Activated CD8-positive, alpha-beta memory T cell treated with anti-CD3 and anti-CD28 coated beads, Interleukin-2, amount 50 U/mL, for 48 hours (primary cell): ENCODE results near the gene EPHB4.

Experiments used
- DNase-seq: peaks from one replicate; pipeline ENCODE4 v3.0.0-alpha.2; 2020

EPHB4 gene

DNA sequence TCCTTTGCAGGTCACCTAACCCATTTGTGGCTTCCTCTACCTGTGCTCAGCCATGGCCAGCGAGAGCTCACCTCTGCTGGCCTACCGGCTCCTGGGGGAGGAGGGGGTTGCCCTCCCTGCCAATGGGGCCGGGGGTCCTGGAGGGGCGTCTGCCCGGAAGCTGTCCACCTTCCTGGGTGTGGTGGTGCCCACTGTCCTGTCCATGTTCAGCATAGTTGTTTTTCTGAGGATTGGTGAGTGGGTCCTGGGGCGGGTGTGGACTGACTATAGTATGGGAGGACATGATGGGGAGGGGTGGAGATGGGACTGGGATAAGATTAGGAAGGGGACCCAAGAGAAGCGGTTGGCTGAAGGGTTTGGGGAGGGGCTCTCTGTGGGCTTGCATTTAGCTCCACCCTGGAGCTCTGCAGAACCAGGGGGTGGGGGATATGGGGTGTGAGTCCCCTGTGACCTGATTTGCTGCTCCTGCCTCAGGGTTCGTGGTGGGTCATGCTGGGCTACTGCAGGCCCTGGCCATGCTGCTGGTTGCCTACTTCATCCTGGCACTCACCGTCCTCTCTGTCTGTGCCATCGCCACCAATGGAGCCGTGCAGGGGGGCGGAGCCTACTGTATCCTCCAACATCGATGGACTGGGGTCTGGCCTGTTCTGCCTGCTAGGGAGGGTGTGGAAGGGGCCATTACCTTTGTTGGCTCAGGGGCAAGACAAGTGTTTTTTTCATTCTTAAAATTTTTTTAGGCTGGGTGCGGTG is 27.0 kb upstream of the EPHB4 start:
- no peak for DNase-seq

DNA sequence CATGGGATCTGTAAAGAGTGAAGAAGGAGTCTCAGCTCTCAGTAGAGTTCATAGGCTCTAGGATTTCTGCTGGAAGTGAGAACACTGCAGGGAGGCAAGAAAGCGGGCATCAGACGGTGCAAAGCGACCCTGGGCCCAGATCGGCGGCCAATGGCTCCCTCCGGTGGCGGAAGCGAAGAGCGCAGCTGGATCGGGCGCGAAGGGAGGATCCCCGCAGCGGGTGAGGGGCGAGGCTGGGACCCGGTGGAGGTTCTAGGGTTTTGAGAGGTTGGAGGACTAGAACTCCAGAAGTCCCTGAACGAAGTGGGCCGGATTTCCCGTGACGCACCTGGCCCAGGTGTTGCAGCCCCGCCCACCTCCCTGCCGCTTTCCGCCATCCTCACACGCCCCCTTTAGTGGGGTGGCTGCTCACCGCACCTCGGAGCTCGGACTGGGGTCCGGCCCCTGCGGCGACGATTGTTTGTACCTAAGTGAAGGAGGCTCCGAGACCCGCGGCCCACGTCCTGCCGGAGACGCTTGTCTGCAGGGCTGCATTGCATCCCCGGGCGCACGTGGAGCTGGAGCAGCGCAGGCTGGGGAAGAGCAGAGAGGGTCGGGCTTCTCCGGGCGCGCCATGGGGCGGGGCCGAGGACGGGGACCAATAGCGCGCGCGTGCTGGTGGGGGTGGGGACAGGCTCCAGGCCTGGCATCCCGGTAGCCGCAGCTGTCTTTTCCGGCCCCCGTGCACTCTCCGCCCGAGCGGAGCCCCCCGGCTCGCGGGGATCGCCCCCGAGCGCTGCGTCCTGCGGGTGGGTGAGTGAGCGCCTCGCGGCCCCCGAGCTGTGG is 24.9 kb upstream of the EPHB4 start, which contains the start of gene SLC12A9:
TSS of gene SLC12A9 (plus strand) at position 666 of the 825 bp plus-strand sequence. CDS start 1,485 bp downstream, outside the sequence.
- peak; percentile 92 for DNase-seq

DNA sequence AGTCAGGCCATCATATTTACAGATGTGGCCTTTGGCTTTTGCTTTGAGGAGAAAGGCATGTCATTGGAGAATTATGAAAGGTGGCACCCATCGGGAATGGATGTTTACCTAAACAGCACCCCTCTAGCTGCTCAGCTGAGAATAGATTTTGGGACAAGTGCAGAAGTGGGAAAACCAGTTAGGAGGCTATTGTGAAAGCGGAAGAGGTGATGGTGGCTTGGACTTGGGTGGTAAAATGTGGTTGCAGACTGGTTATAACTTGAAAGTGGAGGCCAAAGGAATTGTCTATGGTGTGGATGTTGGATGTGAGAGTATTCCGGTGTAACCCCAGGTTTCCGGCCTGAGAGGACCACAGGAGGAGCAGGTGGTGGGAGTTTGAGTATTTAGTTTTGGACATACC is 20.0 kb upstream of the EPHB4 start:
- no peak for DNase-seq

DNA sequence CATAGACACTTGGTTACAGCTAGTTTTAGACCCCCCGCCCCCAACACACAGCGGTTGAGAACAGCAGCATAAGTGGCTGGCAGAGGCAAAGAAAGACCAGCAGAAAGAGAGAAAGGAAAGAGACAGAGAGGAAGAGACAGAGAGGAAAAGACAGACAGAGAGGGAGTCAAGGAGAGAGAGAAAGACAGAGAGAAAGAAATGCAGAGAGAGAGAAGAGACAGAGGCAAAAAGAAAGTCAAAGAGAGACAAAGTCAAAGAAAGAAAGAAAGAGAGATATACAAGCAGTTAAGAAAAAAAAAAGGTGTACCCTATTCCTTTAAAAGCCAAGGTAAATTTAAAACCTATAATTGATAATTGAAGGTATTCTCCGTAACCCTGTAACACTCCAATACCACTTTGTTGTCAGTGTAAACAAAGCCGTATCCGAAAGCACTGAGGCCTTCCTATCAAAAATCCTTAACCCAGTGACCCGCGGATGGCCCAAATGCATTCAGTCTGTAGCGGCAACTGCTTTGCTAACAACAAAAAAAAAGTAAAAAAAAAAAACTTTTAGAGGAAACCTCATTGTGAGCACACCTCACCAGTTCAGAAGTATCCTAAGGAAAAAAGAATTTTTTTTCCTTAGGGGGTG is 13.3 kb upstream of the EPHB4 start:
- DNase-seq: no peak

DNA sequence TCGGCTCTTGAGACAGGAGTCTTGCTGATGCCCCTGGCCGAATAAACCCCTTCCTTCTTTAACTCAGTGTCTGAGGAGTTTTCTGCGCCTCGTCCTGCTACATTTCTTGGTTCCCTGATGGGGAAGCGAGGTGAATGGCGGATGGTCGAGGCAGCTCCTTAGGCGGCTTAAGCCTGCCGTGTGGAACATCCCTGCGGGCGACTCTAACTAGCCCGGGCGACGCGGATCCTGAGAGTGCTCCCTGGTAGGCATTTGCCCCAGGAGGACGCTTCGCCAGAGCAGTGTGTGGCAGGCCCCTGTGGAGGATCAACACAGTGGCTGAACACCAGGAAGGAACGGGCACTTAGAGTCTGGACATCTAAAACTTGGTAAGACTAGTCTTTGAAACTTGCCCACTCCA is 12.0 kb upstream of the EPHB4 start:
- DNase-seq: no peak

DNA sequence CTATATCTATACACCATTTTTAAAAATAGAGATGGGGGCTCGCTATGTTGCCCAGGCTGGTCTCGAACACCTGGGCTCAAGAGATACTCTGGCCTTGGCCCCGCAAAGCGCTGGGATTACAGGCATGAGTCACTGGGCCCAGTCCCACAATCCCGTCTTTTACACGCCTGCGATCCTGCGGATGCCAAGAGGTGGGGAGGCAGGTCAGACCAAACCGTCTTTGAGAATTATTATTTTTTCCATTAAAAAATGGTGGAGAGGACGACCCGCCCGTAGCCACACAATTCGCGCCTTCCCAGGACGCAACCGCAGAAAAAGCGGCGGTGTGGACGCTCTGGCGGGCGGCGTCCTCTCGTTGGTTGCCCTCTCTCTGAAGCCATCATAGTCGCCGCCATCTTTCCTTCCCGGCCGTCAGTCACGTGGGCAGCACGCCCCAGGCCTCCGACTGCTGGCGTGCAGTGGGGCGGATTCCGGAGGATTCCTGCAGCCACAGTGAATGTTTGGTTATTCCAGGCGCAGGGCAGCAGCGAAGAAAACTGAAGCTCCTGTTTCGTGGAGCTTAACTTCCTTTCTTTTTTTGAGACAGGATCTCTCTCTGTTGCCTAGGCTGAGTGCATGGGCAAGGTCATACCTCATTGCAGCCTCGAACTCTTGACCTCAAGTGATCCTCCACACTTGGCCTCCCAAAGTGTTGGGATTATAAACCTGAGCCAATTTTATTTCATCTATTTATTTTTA is 9.9 kb upstream of the EPHB4 start:
- peak; percentile 84 for DNase-seq

DNA sequence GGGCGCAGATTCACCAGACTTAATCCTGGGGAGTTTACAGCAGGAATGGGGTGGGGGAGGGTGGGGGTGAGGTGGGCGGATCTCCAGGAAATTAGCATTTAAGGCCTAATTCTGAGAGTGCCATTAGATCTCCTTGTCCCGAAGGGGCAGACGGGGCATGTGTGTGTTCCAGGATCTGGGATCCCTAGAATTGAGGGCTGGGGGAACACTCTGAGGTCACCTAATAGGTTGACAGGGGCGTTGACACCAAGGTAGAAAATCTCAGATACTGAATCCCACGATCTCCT is 9.4 kb upstream of the EPHB4 start:
- DNase-seq: no peak

DNA sequence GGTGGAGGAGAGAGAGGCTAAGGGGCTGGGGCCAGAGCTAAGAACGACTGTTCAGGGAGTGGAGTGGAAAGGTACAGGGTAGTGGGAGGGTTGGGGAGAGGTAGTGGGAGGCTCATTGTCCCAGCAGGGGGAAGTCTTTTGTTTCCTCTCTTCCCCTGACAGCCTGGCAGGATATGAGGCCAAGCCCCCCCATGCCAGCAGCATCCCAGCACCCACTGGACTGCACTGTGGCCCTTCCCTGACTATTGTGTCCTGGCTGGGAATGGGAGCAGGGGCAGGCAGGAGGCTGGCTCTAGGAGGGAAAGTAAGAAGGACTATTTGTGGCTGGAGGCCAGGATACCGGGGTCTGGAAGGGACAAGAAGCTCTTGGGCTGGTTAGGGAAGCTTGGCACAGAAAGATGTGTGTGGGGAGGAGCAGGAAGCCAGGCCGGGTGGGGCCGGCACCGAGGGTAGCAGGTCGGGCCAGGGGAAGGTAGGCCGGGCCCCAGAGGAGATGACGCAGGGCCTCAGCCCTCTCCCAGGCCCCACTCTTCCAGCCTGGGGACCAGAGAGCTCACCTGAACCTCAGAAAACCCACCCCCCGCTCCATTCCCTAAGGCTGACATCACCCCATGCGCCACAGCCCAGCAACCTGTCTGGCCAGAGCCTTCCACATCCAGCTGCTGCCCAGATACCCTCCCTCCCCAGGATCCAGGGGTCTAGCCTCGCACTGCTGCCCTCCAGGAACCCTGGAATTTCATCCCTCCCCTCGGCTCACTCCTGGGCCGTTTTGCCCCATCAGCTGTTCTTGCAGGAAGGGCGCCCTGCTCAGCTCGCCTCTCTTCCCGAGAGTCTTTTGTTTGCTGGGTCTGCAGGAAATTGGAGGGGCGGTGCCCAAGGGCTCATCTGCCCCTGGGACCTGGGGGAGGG is 8.8 kb upstream of the EPHB4 start:
- DNase-seq: no peak

DNA sequence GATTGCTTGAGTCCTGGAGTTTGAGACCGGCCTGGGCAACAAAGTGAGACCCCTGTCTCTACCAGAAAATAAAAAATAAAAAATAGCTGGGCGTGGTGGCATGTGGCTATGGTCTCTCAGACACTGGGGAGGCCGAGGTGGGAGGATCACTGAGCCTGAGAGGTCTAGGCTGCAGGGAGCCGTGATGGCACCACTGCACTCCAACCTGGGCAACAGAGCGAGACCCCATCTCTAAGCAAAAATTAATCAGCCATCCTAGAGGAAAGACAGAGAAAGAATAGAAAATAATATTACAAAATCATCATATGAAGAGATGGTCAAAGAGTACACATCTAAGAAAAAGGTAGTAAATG is 4.9 kb upstream of the EPHB4 start:
- DNase-seq: no peak

DNA sequence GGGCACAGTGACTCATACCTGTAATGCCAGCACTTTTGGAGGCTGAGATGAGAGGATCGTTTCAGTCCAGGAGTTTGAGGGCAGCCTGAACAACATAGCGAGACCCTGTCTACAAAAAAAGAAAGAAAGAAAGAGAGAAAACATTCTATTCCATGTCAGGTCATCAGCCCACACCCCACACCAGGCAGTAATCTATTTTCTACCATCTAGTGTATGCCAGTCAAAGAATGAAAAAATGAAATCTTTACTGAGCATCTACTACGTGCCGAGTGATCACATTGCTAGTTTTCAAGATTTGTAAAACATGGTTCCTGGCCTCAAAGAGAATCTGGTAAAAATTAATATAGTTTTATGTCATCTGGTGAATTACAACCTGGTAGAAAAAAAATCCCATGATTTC is 3.1 kb upstream of the EPHB4 start:
- DNase-seq: no peak

DNA sequence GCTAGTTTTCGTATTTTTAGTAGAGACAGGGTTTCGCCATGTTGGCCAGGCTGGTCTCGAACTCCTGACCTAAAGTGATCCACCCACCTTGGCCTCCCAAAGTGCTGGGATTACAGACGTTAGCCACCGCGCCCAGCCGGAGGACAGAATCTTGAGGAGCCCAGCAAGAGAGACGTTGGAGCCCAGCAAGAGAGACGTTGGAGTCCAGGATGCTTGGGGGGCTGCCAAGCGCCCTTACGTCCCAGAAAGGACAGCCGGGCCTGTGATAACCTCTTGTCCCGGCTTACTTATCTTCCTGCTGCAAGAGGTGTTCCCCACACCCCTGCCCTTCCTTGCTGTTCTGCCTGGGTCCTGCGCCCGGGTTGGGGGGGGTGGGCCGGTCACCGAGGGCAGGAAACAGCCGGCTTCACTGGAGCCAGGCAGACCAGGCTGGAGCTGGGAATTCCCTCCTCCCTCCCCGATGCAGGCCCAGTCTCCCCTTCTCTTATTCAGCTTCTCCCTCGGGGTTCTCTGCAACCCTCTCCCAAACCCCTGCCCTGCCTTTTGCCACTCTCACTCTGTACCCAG is 1.9 kb upstream of the EPHB4 start:
- no peak for DNase-seq

DNA sequence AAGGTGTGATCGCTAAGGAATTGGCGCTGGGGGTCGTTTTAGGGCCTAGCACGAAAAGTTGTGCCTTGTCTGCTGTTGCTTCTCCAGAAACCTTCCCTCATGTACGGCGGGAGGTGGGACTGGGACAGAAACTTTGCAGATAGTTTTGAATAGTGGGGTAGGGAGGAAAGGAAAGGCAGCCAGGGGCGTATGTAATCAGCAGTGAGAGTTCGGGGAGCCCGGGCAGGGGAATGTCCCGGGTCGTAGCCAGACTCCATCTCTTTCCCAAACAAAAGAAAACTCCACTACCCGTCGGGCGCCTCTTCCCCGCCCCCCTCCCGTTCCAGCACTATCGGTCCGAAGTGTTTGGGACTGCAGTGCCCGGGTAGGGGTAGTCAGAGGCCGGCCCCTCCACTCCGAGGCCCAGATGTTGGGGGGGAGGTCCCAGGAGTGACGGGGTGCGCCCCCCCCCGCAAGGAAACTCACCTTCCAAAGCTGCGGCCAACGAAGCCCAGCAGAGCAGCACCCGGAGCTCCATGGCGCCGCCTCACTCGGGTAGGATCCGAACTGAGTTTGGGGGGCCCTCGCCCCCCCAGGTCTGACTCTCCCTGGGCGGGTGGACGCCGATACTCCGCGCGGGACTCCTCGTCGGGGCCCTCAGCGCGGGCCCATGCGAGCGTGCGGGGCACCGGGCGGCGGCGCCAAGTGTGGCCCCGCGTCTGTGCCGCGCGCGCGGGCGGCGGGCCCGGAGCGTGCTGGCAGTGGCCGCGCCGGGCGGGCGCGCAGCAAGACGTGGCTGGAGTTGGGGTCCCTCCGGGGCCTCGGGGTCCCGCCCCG is 601 bp downstream of the EPHB4 start:
- no peak for DNase-seq

DNA sequence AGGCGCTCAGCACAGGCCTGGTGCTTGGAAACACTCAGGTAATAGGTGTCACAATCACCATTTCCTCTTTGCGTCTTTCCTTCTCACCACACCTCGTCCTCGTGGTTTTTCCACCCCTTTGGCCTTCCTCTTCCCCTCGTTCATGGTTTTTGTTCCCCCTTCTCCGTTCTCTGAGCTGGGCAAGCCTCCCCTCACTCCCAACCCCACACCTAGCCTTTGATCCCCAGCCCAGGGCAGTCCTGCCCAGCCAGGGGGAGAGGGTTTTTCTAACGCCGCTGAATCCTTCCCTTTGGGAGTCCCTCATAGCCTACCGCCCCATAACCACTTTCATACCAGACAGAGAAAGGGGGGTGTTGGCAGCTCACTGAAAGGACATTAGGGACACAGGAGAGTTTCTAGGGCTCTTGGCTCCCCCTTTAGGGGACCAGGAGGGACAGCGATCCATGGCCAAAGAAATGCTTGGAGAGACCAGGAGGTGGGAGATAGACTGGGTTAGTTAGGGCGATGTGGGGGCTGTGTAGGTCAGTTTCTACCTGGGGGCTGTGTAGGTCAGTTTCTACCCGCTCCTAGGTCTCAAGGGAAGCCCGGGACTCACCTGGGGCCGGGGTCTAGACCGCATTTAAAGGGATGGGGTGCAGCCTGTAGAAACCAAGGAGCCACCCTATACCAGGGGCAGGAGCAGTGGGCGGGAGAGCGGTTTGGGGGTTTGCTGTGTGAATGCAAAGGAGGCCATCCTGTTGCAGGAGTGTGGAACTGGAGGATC is 1.4 kb downstream of the EPHB4 start:
- DNase-seq: no peak

DNA sequence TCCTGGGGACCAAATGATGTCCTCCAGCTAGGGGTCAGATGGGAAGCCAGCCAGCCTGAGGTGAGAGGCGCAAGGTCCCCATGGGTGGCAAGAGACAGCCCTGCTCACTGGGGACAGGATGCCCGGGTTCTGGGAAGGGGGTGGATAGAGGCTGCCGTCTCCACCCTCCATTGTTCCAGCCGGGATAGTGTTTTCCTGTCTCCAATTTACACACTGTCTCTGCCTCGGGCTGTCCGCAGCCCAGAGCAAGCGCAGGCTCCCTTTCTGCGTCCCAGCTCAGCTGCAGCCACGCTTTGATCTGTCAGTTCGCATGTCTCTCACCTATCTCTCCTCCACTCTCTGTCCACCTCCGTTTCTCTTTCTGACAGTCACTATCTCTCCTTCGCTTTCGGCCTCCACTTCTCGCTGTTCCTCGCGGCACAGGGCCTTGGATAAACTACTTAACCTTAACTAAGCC is 2.1 kb downstream of the EPHB4 start:
- no peak for DNase-seq

DNA sequence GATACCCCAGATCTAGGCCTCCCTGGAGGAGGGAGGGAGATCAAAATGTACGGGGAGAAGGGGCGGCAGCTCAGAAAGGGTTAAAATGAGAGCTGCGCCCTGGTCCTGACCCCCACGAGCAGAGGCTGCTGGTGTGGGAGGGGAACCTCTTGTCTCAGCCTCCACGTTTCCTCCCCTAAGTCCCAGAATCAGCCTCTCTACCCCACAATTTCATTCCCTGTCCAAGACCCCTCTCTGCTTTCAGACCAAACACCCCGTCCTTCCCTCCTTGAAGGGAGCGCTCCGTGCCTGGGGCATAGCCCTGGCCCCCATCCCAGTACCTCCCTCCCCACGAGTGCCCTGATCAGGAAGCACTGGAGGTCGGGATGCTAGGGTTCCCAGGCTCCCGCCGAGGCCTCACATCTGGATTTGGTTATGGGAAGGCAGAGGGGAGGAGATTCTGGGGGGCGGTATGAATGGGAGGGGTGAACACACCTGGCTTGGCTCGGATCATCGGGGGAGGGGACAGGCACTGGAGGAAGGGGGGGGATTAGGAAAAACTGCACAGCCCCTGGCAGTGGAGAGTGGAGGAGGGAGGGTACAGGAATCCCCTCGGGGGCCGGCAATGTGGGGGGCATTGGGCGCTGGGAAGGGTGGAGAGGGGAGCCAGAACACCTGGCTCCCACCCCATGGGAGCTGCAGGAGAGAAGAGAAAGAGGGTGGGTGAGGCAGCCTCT is 2.7 kb downstream of the EPHB4 start:
- DNase-seq: no peak

DNA sequence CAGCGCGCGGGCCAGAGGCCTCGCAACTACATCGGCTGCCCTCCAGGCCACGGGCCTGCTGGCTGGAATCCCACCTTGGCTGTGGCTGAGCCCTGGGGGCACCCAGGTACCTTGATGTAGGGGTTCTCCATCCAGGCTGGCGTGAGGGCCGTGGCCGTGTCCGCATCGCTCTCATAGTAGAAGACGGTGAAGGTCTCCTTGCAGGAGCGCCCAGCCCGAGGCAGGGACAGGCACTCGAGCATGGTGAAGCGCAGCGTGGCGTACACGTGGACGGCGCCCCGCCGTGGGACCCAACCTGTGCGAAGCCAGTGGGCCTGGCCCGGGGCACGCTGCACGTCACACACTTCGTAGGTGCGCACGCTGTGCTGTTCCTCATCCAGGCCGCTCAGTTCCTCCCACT is 3.8 kb downstream of the EPHB4 start:
- no peak for DNase-seq

DNA sequence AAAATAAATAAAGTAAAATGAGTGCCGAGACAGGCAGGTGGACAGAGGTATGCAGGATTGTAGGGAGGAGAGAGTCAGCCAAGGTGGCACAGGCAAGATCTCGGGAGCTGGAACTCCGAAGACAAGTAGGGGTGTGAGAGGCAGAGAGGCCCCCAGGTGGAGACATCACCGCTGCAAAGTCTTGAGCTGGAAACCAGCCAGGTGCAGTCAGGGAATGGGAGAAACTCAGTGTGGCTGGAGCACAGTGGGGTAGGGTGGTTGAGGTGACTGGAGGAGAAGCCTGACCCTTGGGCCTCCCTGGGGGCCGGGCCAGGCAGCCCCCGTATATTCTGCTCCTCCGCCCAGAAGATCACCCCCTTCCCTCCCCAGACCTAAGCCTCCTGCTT is 4.2 kb downstream of the EPHB4 start:
- DNase-seq: no peak

DNA sequence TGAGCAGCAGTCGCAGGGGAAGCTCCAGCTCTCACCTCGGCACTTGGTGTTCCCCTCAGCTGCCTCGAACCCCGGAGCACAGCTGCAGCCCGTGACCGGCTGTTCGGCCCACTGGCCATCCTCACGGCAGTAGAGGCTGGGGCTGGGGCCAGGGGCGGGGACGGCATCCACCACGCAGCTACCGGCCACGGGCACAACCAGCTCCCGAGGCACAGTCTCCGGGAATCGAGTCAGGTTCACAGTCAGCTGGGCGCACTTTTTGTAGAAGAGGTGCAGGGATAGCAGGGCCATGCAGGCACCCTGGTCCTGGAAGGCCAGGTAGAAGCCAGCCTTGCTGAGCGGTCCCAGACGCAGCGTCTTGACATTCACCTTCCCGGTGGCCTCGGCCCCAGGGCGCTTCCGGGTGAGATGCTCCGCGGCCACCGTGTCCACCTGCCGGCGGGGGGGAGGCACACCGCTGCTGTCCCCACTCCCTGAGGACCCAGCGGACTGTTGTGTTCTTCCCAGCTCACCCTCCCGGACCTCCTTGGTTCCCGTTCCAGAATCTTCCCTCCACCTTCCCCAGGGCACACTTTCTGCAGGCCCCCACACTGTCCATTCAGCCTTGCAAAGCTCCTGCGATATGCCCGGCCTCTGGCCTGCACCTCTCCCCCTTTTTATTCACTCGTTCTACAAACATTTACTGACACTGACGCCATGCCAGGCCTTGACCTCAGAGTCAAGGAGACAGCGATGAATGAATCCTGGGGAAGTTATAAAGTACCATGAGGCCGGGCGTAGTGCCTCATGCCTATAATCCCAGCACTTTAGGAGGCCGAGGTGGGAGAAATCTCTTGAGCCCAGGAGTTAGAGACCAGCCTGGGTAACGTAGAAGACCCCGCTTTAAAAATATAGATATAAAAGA is 4.8 kb downstream of the EPHB4 start:
- no peak for DNase-seq
